ENCODE results near the gene LIN7B. TPM values are rescaled to one million over a fixed set of nuclear protein-coding genes. Genes with fewer than 3 reads are reported as not detected.

Gene LIN7B, protein sequence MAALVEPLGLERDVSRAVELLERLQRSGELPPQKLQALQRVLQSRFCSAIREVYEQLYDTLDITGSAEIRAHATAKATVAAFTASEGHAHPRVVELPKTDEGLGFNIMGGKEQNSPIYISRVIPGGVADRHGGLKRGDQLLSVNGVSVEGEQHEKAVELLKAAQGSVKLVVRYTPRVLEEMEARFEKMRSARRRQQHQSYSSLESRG
- total RNA-seq = 10 to 100 TPM in 1 of 2 donors, 1 to 10 TPM in 1; 9.5 to 14.9 TPM
- polyA plus RNA-seq (2013, experiment 1 of 2) = 7.9 TPM
- 8.4 TPM for polyA plus RNA-seq (2013, experiment 2 of 2)
- long read RNA-seq, experiment 1, partial matches to known transcripts = 0 of 3 reads
- long read RNA-seq, experiment 1, other reads (novel, unspliced or antisense) = 2 of 3 reads
- long read RNA-seq, experiment 2, partial matches to known transcripts = 3 of 14 reads
- long read RNA-seq, experiment 2, other reads (novel, unspliced or antisense) = 7 of 14 reads
- long read RNA-seq, experiment 3, partial matches to known transcripts = 1 of 4 reads
- long read RNA-seq, experiment 3, other reads (novel, unspliced or antisense) = 2 of 4 reads
- long read RNA-seq, experiment 4, partial matches to known transcripts = 2 of 7 reads
- long read RNA-seq, experiment 4, other reads (novel, unspliced or antisense) = 4 of 7 reads

DNA sequence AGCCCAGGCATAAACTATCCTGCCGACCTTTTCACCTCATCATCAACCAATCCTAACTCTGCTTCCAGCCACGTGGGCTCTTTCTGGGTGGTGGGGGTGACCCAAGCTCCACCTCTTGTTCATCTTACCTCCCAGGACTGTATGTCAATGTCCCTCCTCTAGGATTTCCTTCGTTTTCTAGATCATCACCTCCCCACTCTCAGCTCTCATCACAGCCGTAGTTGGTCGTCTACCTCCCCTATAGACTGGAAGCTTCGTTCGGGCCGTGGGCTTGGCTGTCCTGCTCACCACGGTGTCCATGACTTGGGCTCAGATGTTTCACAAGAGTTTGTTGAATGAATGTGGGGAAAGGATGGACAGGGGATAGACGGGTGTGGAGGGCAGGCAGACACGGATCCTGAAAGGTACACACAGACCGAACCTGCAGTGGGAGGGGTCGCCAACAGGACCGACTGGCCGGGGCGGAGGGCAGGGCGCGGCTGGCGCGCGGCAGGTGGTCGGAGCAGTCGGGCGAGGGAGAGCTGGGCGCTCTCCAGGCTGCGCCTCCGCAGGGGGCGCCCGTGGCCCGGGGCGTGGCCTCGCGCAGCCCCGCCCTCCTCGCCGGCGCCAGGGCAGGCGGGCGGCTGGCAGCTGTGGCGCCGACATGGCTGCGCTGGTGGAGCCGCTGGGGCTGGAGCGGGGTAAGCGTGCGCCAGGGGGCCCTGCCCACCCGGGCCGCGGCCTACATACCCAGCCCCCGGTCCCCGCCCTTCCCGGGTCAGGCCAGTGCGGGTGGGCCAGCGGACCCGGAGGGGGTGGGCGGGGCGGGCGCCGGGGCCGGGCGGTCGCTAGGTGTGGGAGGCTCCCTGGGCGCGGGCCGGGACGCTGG, at the start of gene LIN7B:
LIN7B (plus strand) TSS at position 609 of the 868 bp plus-strand sequence; CDS start at position 644, 35 bp downstream.
- Histone ChIP-seq H3K27me3 (ENCODE audit: control insufficient read depth, insufficient read depth, low read length, poor library complexity, severe bottlenecking) (no peaks in the 10 kb centered on the region), H3K4me3 (ENCODE audit: low read length) (peak within 1 kb of the TSS; percentile 78), H3K9me3 (ENCODE audit: control insufficient read depth, low read length) (no peaks in the 10 kb centered on the region), H3K36me3 (ENCODE audit: control insufficient read depth, insufficient read depth, low read length) (peaks cover 9% of the 10 kb centered on the region), H3K9ac (ENCODE audit: extremely low read depth, low read length, poor library complexity, severe bottlenecking) (no peak within 1 kb of the TSS), H3K4me1 (ENCODE audit: control insufficient read depth, insufficient read depth, low read length) (no peaks in the 10 kb centered on the region), H3K27ac (ENCODE audit: low read depth, low read length) (no peak within 1 kb of the TSS)
- Mint-ChIP-seq H3K36me3 (ENCODE audit: low read depth) (peaks cover 11% of the 10 kb centered on the region), H3K9me3 (no peaks in the 10 kb centered on the region), H3K4me3 (peak within 1 kb of the TSS; percentile 57), H3K27ac (peak within 1 kb of the TSS; percentile 60), H3K27me3 (ENCODE audit: insufficient read depth) (peaks cover 17% of the 10 kb centered on the region), H3K4me1 (peaks cover 13% of the 10 kb centered on the region)
- WGBS, 2 experiments (ENCODE audit: insufficient coverage in 1 of 2, insufficient read length in 1 of 2) = 2 to 5% methylated on average over 9 to 66 of the region's 66 CpGs
- peak; percentile 88 for DNase-seq
- TF ChIP-seq, protein P1, sequence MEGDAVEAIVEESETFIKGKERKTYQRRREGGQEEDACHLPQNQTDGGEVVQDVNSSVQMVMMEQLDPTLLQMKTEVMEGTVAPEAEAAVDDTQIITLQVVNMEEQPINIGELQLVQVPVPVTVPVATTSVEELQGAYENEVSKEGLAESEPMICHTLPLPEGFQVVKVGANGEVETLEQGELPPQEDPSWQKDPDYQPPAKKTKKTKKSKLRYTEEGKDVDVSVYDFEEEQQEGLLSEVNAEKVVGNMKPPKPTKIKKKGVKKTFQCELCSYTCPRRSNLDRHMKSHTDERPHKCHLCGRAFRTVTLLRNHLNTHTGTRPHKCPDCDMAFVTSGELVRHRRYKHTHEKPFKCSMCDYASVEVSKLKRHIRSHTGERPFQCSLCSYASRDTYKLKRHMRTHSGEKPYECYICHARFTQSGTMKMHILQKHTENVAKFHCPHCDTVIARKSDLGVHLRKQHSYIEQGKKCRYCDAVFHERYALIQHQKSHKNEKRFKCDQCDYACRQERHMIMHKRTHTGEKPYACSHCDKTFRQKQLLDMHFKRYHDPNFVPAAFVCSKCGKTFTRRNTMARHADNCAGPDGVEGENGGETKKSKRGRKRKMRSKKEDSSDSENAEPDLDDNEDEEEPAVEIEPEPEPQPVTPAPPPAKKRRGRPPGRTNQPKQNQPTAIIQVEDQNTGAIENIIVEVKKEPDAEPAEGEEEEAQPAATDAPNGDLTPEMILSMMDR (conservative IDR thresholded peaks at IDR 0.05) = peak; percentile 58

DNA sequence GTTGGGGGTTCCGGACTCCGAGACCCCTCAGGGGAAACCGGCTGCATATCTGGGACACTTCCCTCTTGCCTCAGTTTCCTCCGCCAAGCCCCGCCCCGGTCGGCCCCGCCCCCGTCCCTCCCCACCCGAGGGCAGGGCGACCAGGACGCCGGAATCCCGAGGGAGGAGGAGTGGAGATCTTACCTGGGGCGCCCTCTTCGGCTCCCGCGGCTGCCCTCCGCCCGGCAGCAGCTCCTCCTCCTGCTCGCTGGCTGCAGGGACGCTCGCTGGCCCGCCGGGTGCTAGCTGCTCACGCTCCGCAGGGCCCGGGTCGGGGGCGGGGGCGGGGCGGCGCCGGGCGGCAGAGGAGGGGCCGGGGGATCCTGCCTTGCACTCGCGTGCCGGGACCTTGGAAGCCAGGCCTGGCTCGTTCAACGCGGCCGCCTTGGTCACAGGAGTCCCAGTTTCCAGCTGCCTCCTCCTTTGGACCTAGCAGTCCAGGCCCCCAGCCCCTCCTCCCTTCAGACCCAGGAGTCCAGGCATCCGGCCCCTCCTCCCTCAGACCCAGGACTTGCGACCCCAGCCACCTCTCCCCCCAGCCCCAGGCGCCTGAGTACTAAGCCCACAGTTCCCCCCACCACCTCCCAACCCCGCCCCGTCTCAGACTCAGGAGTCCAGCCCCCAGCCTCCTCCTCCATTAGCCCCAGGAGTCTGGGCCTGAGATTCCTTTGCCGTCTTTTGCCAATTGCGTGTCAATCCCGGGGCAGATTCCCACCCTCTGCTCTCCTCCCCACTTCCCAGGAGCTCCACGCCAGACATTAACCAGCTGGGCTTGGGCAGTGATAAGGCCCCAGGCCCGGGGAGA, 49.2 kb upstream of the LIN7B start, which contains the start of gene NTF4:
NTF4 (minus strand) TSS at position 51 of the 844 bp plus-strand sequence. CDS start 2,821 bp downstream, outside the sequence.
- H3K9ac ChIP-seq (ENCODE audit: extremely low read depth, low read length, poor library complexity, severe bottlenecking) = no peak within 1 kb of the TSS
- H3K27me3 ChIP-seq (ENCODE audit: control insufficient read depth, insufficient read depth, low read length, poor library complexity, severe bottlenecking) = peaks cover 36% of the 10 kb centered on the region

More for the DNA sequence above, 49.2 kb upstream of the LIN7B start, which contains the start of gene NTF4:
- peaks cover 82% of the 10 kb centered on the region for H3K27me3 Mint-ChIP-seq (ENCODE audit: insufficient read depth)
- Histone ChIP-seq H3K27ac (ENCODE audit: low read depth, low read length) (no peak within 1 kb of the TSS), H3K4me1 (ENCODE audit: control insufficient read depth, insufficient read depth, low read length) (no peaks in the 10 kb centered on the region), H3K36me3 (ENCODE audit: control insufficient read depth, insufficient read depth, low read length) (no peaks in the 10 kb centered on the region), H3K4me3 (ENCODE audit: low read length) (peak within 1 kb of the TSS; percentile 71), H3K9me3 (ENCODE audit: control insufficient read depth, low read length) (no peaks in the 10 kb centered on the region)
- DNase-seq = peak; percentile 92
- H3K36me3 Mint-ChIP-seq (ENCODE audit: low read depth) = no peaks in the 10 kb centered on the region
- peak within 1 kb of the TSS; percentile 49 for H3K4me3 Mint-ChIP-seq
- 7 to 8% methylated on average over 11 to 53 of the region's 53 CpGs for WGBS, 2 experiments (ENCODE audit: insufficient coverage in 1 of 2, insufficient read length in 1 of 2)
- H3K27ac Mint-ChIP-seq = peak within 1 kb of the TSS; percentile 2
- TF ChIP-seq, protein P1 (conservative IDR thresholded peaks at IDR 0.05) = peak; percentile 12
- H3K4me1 Mint-ChIP-seq = peaks cover 4% of the 10 kb centered on the region
- no peaks in the 10 kb centered on the region for H3K9me3 Mint-ChIP-seq
